Measurements from ENCODE around the gene BEX3.
"Not testable (repeated sequence)": the region's sequence is repeated elsewhere in the genome, so short reads cannot be mapped to it uniquely, and the experiment has no call there.

Gene BEX3

DNA sequence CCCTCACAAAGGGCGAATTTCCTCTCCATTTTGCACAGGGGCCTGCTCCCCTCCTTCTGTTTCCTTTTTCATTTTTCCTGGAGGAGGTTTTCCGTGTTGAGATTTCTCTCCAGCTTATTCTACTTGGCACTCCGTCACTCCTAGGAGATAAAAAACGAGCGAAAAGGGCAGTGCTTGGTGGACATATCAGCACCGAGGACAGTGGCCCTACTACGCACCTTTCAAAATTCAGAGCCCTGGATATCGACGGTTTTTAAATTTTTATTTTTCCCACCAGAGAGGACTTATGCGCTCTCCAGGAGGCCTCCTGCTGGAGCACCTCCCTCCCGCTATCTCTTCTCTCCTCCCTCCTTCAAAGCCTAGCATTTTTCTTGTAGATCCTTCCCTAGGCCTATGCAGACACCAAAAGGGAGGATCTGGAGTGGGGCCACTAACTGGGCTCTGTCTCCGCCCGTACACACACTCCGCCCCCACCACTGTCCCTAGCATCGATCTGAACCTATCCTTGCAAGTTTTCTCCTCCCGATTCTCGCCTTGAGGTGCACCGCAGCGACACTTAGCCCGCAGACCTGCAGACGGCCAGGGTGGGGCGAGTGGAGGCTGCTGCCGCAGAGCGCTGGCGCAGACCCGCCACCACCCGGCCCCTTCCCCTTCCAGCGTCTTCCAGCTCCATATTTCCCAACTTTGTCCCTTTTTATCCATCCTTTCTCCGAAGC lies 28.5 kb upstream of the BEX3 start:
- DNase-seq (ENCODE audit: low read depth), result no peak
- peak overlapping the region; percentile 16 for H3K4me3 ChIP-seq (ENCODE audit: low read depth, low read length)
- TF ChIP-seq, protein P1, sequence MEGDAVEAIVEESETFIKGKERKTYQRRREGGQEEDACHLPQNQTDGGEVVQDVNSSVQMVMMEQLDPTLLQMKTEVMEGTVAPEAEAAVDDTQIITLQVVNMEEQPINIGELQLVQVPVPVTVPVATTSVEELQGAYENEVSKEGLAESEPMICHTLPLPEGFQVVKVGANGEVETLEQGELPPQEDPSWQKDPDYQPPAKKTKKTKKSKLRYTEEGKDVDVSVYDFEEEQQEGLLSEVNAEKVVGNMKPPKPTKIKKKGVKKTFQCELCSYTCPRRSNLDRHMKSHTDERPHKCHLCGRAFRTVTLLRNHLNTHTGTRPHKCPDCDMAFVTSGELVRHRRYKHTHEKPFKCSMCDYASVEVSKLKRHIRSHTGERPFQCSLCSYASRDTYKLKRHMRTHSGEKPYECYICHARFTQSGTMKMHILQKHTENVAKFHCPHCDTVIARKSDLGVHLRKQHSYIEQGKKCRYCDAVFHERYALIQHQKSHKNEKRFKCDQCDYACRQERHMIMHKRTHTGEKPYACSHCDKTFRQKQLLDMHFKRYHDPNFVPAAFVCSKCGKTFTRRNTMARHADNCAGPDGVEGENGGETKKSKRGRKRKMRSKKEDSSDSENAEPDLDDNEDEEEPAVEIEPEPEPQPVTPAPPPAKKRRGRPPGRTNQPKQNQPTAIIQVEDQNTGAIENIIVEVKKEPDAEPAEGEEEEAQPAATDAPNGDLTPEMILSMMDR (conservative IDR thresholded peaks at IDR 0.05; ENCODE audit: low read depth, low read length), result no peak

DNA sequence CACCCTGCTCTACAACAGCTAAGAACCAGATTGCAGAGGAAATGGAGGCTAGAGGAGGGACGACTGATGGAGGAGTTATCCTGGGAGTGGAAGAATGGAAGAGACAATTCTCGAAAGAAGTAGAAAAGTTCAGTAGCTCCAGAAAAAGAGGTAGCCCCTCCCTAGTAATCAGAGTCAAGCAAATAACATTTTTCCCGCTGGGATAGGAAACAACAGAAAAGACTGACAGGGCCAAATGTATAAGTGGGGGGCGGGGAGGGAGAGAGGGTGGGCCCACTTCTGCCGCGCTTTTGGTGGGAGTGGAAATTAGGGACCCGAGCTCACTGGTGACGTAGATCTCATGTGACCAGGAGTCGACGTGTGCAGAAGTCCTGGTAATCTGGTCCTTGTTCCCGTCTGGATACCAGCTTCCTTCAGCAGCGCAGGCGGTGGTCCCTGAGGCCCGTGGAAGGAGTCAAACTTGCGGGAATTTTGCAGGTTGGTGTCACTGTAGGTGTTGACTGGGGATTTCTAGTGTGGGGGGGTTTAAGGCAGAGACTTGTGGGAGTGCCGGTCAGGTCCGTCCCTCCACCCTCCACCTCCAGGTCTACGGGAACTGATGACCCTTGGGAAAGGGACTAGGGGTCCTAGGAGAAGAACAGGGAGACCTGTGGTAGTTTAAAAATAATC lies 20.1 kb upstream of the BEX3 start, which contains the start of gene TCEAL9:
TSS of gene TCEAL9 (plus strand) at position 377 of the 669 bp plus-strand sequence. CDS start 1,179 bp downstream, outside the sequence.
- H3K4me3 ChIP-seq (ENCODE audit: low read depth, low read length), result peak within 1 kb of the TSS; percentile 82
- TF ChIP-seq, protein P1 (conservative IDR thresholded peaks at IDR 0.05; ENCODE audit: low read depth, low read length), result no peak
- DNase-seq (ENCODE audit: low read depth), result peak; percentile 86

DNA sequence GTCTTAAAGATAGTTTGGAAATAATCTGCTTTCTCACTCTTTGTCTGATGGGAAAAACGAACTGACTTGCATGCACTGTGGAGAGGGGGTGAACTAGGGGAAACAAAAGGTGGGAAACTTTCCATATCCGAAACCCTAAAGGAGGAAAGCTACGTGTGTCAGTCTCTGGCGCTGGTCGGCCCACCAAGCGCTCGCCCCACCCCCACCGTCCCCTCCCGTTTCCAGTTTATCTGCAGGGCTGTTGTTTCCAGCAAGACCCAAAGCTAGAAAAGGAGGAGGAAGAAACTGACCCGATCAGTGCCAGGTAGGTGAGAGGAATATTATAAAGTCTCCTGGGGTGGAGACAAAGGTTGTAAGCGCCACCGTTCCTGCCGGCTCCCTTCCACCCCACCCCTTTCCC lies 19.5 kb upstream of the BEX3 start:
- TF ChIP-seq, protein P1 (conservative IDR thresholded peaks at IDR 0.05; ENCODE audit: low read depth, low read length), result no peak
- no peak for DNase-seq (ENCODE audit: low read depth)
- peak overlapping the region; percentile 82 for H3K4me3 ChIP-seq (ENCODE audit: low read depth, low read length)

DNA sequence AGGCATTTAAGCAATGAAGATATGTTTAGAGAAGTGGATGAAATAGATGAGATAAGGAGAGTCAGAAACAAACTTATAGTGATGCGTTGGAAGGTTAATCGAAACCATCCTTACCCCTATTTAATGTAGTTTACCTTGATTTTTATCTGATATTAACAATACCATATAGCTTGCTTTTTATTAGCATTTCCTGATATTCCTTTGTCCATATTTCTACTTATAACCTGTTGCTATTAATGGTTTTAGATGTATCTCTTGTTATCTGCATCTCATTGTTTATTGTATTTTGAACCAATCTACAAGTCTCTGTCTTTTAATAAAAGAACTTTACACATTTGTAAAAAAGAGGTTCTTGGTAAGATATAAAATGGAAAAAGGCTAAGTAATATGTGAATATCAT lies 18.5 kb upstream of the BEX3 start:
- peak overlapping the region; percentile 82 for H3K4me3 ChIP-seq (ENCODE audit: low read depth, low read length)
- no peak for DNase-seq (ENCODE audit: low read depth)
- TF ChIP-seq, protein P1 (conservative IDR thresholded peaks at IDR 0.05; ENCODE audit: low read depth, low read length), result no peak

DNA sequence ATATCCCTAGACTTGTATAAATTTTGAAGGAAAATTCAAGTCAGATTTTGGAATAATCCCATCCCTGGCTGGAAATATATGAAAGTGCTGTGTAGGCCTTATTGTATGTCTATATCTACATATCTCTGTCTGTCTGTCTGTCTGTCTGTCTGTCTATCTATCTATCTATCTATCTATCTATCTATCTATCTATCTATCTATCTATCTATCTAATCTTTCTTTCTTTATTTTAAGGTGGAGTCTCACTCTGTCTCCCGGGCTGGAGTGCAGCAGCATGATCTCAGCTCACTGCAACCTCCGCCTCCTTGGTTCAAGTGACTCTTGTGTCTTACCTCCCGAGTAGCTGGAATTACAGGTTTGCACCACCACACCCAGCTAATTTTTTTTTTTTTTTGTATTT lies 16.7 kb upstream of the BEX3 start:
- not testable (repeated sequence) for H3K4me3 ChIP-seq (ENCODE audit: low read depth, low read length); DNase-seq (ENCODE audit: low read depth)

DNA sequence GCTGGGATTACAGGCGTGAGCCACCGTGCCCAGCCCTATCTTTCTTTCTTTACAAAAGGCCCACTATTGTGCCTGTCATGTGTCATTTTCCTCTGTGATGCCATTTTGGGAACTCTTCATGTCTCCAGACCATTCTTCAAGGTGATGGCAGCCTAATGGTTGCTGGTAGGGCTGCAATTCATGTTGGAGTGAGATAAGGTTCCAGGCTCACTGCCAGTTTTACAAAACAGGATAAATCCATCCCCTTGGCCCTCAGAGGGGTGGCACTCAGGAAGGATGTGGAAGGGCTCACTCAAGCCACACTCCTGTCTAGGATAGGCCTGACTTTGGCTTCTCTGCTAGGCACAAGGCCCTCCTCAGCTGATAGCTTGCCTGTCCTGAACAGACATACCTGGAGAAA lies 16.2 kb upstream of the BEX3 start:
- no peak for DNase-seq (ENCODE audit: low read depth)
- TF ChIP-seq, protein P1 (conservative IDR thresholded peaks at IDR 0.05; ENCODE audit: low read depth, low read length), result no peak
- no peak overlapping the region for H3K4me3 ChIP-seq (ENCODE audit: low read depth, low read length)

DNA sequence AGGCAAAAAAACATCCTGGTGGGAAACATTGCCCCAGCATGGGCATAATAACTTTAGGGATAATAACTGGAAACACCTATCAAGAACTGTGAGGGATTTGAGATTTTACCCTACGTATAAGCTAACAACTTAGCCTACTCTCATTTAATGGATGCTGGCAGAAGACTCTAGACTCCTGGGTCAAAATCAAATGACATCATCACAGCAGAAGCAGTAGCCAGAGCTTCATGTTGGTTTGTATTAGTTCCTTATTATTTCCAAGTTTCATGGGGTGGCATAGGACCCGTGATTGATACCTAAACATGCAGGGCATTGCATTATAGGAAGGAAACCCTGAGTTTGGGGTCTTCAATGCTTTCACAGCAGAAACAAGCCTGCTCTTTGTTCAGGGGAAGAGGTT lies 15.4 kb upstream of the BEX3 start:
- TF ChIP-seq, protein P1 (conservative IDR thresholded peaks at IDR 0.05; ENCODE audit: low read depth, low read length), result no peak
- DNase-seq (ENCODE audit: low read depth), result no peak

More for the DNA sequence above, 15.4 kb upstream of the BEX3 start:
- no peak overlapping the region for H3K4me3 ChIP-seq (ENCODE audit: low read depth, low read length)

Data from choroid plexus epithelial cell (primary cell).